ENCODE results near the gene DCC.

GRCh38 chr18:52991246-52991645 is 651.2 kb downstream of the DCC start:
- TF ChIP-seq, protein P1, sequence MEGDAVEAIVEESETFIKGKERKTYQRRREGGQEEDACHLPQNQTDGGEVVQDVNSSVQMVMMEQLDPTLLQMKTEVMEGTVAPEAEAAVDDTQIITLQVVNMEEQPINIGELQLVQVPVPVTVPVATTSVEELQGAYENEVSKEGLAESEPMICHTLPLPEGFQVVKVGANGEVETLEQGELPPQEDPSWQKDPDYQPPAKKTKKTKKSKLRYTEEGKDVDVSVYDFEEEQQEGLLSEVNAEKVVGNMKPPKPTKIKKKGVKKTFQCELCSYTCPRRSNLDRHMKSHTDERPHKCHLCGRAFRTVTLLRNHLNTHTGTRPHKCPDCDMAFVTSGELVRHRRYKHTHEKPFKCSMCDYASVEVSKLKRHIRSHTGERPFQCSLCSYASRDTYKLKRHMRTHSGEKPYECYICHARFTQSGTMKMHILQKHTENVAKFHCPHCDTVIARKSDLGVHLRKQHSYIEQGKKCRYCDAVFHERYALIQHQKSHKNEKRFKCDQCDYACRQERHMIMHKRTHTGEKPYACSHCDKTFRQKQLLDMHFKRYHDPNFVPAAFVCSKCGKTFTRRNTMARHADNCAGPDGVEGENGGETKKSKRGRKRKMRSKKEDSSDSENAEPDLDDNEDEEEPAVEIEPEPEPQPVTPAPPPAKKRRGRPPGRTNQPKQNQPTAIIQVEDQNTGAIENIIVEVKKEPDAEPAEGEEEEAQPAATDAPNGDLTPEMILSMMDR (conservative IDR thresholded peaks at IDR 0.05; ENCODE audit: low read length): no peak
- no peak for TF ChIP-seq EZH2phosphoT487 (IDR thresholded peaks at IDR 0.05; ENCODE audit: borderline replicate concordance)

Measured in Loucy (cell line).